Kidney (tissue), 14 donors: ENCODE data around the gene AAGAB. TPM values are rescaled to one million over a fixed set of nuclear protein-coding genes. Genes with fewer than 3 reads are reported as not detected.
"Not testable (repeated sequence)": the region's sequence is repeated elsewhere in the genome, so short reads cannot be mapped to it uniquely, and the experiment has no call there.

Experiments used
- DNase-seq, 5 donors: peaks; one replicate each; pipeline ENCODE4 v3.0.0-alpha.2; 2013 to 2020
- FAIRE-seq: peaks from 2 replicates; lab custom pipeline; 2012; peaks lifted over from hg19 to GRCh38; lab: Jason Lieb, UNC
- H3K27ac ChIP-seq, 2 donors: one replicate each; pipeline ENCODE4 v1.7.0; 2013; ENCODE audit warnings: low read depth in 2 of 2, low read length in 2 of 2, inconsistent platforms in 1 of 2
- H3K27me3 ChIP-seq: one replicate; pipeline ENCODE4 v1.7.1; 2013; ENCODE audit warnings: low read length, inconsistent platforms; ENCODE audit not compliant: control insufficient read depth, insufficient read depth
- H3K36me3 ChIP-seq, 3 donors: one replicate each; pipeline versions ENCODE4 v1.7.0 to v1.7.1; 2013; ENCODE audit warnings: low read length in 3 of 3, control low read depth in 1 of 3, inconsistent platforms in 1 of 3; ENCODE audit not compliant: insufficient read depth in 3 of 3, control insufficient read depth in 2 of 3
- H3K4me1 ChIP-seq, 3 donors: one replicate each; pipeline versions ENCODE4 v1.7.0 to v1.7.1; 2013; ENCODE audit warnings: low read length in 3 of 3, inconsistent platforms in 1 of 3, low read depth in 1 of 3; ENCODE audit not compliant: control insufficient read depth in 2 of 3, insufficient read depth in 2 of 3
- H3K4me3 ChIP-seq, 3 donors: one replicate each; pipeline versions ENCODE4 v1.7.0 to v1.8.1; 2013; ENCODE audit warnings: low read length in 3 of 3, control low read depth in 1 of 3, inconsistent platforms in 1 of 3
- H3K9ac ChIP-seq, 3 donors: one replicate each; pipeline versions ENCODE4 v1.7.0 to v1.7.1; 2013; ENCODE audit warnings: low read length in 3 of 3, control low read depth in 1 of 3, inconsistent platforms in 1 of 3
- H3K9me3 ChIP-seq, 3 donors: one replicate each; pipeline versions ENCODE4 v1.7.0 to v1.7.1; 2013; ENCODE audit warnings: low read length in 3 of 3, control low read depth in 1 of 3, inconsistent platforms in 1 of 3; ENCODE audit not compliant: control insufficient read depth in 2 of 3, insufficient read depth in 1 of 3
- intact Hi-C: fragments of 100-400 bp; cut with DNase I; formaldehyde crosslinking; loops from one replicate; pipeline ENCODE4 v1.11.1; 2022
- polyA plus RNA-seq: library from polyadenylated mRNA; stranded (reverse); fragments of 350-450 nt; fragmentation: Illumina TruSeq; extraction: RNeasy Lipid Tissue Mini Kit (QIAGEN cat#74804); gene quantifications from one replicate; pipeline ENCODE4 v1.2.3, GENCODE V29; 2014; ENCODE audit warnings: low read depth, low replicate concordance; ENCODE audit not compliant: insufficient read depth
- total RNA-seq: library from RNA; stranded (reverse); fragmentation: NEBNext Ultra II Directional; extraction: Animal tissue kit (Norgen Biotek cat#: 25700); gene quantifications from one replicate; pipeline ENCODE4 v1.2.1, GENCODE V29; 2021
- TF ChIP-seq, protein P1 (sequence below): IDR thresholded peaks from 3 replicates; pipeline ENCODE4 v1.5.1; 2012; ENCODE audit warnings: mild to moderate bottlenecking, moderate library complexity, borderline replicate concordance; ENCODE audit not compliant: insufficient read depth; ENCODE audit errors: extremely low read depth
- donor health status: control.
- donor health status: control.
- donor health status: control.
- donor health status: control.
- donor health status: control.
- donor health status: DM: yes; HTN: yes; CAD: no.
- donor health status: Normal renal cell carcinoma (clear cell type).

AAGAB gene
- total and polyA plus RNA-seq, 2 donors from 2014 or later = 40.7 to 44.0 TPM

DNA sequence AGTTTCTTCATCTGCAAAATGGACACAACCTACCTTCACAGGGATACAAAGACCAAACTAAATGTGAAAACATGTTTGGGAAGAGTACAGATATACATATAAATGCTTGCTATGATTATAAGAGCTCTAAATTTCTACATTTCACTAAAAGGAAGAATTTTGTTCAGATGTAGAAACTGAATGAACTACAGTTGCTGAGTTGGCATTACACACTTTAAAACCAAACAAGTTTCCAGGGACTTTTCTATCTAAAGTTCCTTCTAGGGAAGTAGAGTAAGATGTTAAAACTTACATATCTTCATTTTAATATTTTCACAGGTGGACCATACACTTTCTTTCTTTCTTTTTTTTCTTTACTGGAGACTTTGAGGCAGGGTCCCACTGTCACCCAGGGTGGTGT lies 4.6 kb downstream of the AAGAB start:
- H3K4me3 ChIP-seq = no peak overlapping the region
- H3K9ac ChIP-seq = no peak overlapping the region
- DNase-seq = no peak
- peaks cover 0 to 4% (median 3%) of the 10 kb centered on the region in 3 donors for H3K4me1 ChIP-seq
- no peak overlapping the region for H3K27ac ChIP-seq
- H3K27me3 ChIP-seq = no peaks in the 10 kb centered on the region
- no peaks in the 10 kb centered on the region for H3K9me3 ChIP-seq
- no peak for FAIRE-seq
- TF ChIP-seq, protein P1, sequence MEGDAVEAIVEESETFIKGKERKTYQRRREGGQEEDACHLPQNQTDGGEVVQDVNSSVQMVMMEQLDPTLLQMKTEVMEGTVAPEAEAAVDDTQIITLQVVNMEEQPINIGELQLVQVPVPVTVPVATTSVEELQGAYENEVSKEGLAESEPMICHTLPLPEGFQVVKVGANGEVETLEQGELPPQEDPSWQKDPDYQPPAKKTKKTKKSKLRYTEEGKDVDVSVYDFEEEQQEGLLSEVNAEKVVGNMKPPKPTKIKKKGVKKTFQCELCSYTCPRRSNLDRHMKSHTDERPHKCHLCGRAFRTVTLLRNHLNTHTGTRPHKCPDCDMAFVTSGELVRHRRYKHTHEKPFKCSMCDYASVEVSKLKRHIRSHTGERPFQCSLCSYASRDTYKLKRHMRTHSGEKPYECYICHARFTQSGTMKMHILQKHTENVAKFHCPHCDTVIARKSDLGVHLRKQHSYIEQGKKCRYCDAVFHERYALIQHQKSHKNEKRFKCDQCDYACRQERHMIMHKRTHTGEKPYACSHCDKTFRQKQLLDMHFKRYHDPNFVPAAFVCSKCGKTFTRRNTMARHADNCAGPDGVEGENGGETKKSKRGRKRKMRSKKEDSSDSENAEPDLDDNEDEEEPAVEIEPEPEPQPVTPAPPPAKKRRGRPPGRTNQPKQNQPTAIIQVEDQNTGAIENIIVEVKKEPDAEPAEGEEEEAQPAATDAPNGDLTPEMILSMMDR = no peak
- no peaks in the 10 kb centered on the region for H3K36me3 ChIP-seq
- intact Hi-C loops = no loop called here

DNA sequence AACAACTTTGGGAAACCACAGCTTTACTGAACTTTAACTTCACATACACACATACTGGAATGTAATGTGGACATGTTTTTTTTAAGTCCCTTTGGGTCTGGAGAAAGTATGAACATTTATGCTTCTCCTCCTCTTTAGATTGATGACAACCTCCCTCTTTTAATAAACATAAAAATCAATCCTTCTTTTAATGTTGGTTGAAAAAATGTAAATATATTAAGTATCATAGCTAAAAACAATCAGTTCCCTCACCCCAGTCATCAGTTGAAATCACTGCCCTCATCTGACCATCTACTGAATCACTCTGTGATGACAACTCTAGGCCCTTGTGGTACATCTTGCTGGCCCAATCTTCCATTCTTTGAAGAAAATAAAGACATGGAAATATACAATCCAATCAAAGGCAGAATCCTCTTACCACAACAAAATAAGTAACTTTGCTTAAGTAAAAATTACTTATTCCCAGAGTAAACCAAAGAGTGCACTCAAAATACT lies 6.4 kb downstream of the AAGAB start:
- Histone ChIP-seq H3K27me3 (no peaks in the 10 kb centered on the region), H3K27ac (no peak overlapping the region), H3K4me1 (peaks cover 0 to 4% (median 0%) of the 10 kb centered on the region in 3 donors), H3K9me3 (no peaks in the 10 kb centered on the region), H3K9ac (no peak overlapping the region), H3K4me3 (no peak overlapping the region), H3K36me3 (no peaks in the 10 kb centered on the region)
- intact Hi-C loops = no loop called here
- DNase-seq (no peak), FAIRE-seq (no peak)
- TF ChIP-seq, protein P1 = no peak

GRCh38 chr15:67246606-67247005 lies 7.9 kb downstream of the AAGAB start:
- H3K27me3 ChIP-seq, FAIRE-seq, H3K27ac ChIP-seq, H3K4me3 ChIP-seq, intact Hi-C loops, H3K36me3 ChIP-seq, H3K9ac ChIP-seq, DNase-seq, H3K4me1 ChIP-seq, H3K9me3 ChIP-seq: not testable (repeated sequence)

DNA sequence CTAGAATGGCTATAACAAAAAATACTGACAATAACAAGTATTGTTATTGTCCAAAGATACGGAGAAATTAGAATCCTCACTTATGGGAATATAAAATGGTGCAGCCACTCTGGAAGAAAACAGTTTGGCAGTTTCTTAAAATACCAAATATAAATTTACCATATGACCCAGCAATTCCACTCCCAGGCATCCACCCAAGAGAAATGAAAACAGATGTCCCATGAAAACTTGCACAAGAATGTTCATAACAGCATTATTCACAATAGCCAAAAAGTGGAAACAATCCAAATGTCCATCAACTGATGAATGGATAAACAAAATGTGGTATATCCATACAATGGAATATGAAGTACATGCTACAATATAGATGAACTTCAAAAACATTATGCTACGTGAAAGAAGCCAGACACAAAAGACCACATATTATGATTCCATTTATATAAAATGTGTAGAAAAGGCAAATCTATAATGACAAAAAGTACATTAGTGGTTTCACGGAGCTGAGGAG lies 9.4 kb downstream of the AAGAB start:
- H3K9ac ChIP-seq = no peak overlapping the region
- no peaks in the 10 kb centered on the region for H3K4me1 ChIP-seq
- no peaks in the 10 kb centered on the region for H3K36me3 ChIP-seq
- no peak overlapping the region for H3K27ac ChIP-seq
- H3K9me3 ChIP-seq = no peaks in the 10 kb centered on the region
- H3K4me3 ChIP-seq = no peak overlapping the region
- TF ChIP-seq, protein P1 = no peak
- H3K27me3 ChIP-seq = no peaks in the 10 kb centered on the region
- no peak for FAIRE-seq
- no peak for DNase-seq
- intact Hi-C loops = no loop called here
